Trophoblast cell (in vitro differentiated cells and primary cell): ENCODE results near the gene KLHL2.

Experiments used
- DNase-seq, 2 donors: peaks; one replicate each; pipeline ENCODE4 v3.0.0-alpha.2; 2016
- H2AFZ ChIP-seq: 2 replicates; pipeline ENCODE4 v1.6.1; 2013; ENCODE audit warnings: low read length, moderate library complexity, mild to moderate bottlenecking; ENCODE audit not compliant: insufficient read depth, poor library complexity
- H2AK5ac ChIP-seq: 2 replicates; pipeline ENCODE4 v1.6.1; 2013; ENCODE audit warnings: mild to moderate bottlenecking, low read length
- H2BK120ac ChIP-seq: 2 replicates; pipeline ENCODE4 v1.6.1; 2013; ENCODE audit warnings: low read length, mild to moderate bottlenecking, moderate library complexity; ENCODE audit not compliant: insufficient read depth, poor library complexity
- H2BK12ac ChIP-seq: 2 replicates; pipeline ENCODE4 v1.6.1; 2013; ENCODE audit warnings: mild to moderate bottlenecking, low read length, moderate library complexity
- H2BK5ac ChIP-seq: 2 replicates; pipeline ENCODE4 v1.6.1; 2013; ENCODE audit warnings: low read length, low read depth, moderate library complexity, mild to moderate bottlenecking; ENCODE audit not compliant: poor library complexity
- H3K14ac ChIP-seq: 2 replicates; pipeline ENCODE4 v1.6.1; 2013; ENCODE audit warnings: mild to moderate bottlenecking, low read length
- H3K18ac ChIP-seq: 2 replicates; pipeline ENCODE4 v1.6.1; 2013; ENCODE audit warnings: mild to moderate bottlenecking, low read length
- H3K23ac ChIP-seq: 2 replicates; pipeline ENCODE4 v1.6.1; 2013; ENCODE audit warnings: low read length
- H3K27ac ChIP-seq: 2 replicates; pipeline ENCODE4 v1.5.1; 2013; ENCODE audit warnings: low read depth, mild to moderate bottlenecking, inconsistent platforms, low read length, moderate library complexity
- H3K27me3 ChIP-seq: 2 replicates; pipeline ENCODE4 v1.6.1; 2013; ENCODE audit warnings: inconsistent platforms, mild to moderate bottlenecking, low read length, moderate library complexity; ENCODE audit not compliant: insufficient read depth
- H3K36me3 ChIP-seq, 2 experiments: 1 replicate in 1 of 2; 2 replicates in 1 of 2; pipeline ENCODE4 v1.6.1; 2013; ENCODE audit warnings: low read length in 2 of 2, mild to moderate bottlenecking in 2 of 2, moderate library complexity in 1 of 2; ENCODE audit not compliant: insufficient read depth in 2 of 2, control insufficient read depth in 1 of 2
- H3K4ac ChIP-seq: 2 replicates; pipeline ENCODE4 v1.6.1; 2013; ENCODE audit warnings: low read depth, mild to moderate bottlenecking, low read length, moderate library complexity
- H3K4me1 ChIP-seq, 2 experiments: 1 replicate in 1 of 2; 2 replicates in 1 of 2; pipeline ENCODE4 v1.6.1; 2013; ENCODE audit warnings: low read length in 2 of 2, mild to moderate bottlenecking in 2 of 2, moderate library complexity in 1 of 2; ENCODE audit not compliant: insufficient read depth in 2 of 2, control insufficient read depth in 1 of 2
- H3K4me2 ChIP-seq: 2 replicates; pipeline ENCODE4 v1.6.1; 2013; ENCODE audit warnings: inconsistent platforms, mild to moderate bottlenecking, low read length, moderate library complexity
- H3K4me3 ChIP-seq: 2 replicates; pipeline ENCODE4 v1.5.1; 2013; ENCODE audit warnings: mild to moderate bottlenecking, low read depth, low read length, inconsistent platforms
- H3K79me1 ChIP-seq: one replicate; pipeline ENCODE4 v1.6.1; 2013; ENCODE audit warnings: low read length
- H3K79me2 ChIP-seq: 2 replicates; pipeline ENCODE4 v1.6.1; 2013; ENCODE audit warnings: low read length, mild to moderate bottlenecking; ENCODE audit not compliant: control insufficient read depth, insufficient read depth, poor library complexity
- H3K9ac ChIP-seq: 2 replicates; pipeline ENCODE4 v1.6.1; 2013; ENCODE audit warnings: mild to moderate bottlenecking, low read length
- H3K9me3 ChIP-seq: 2 replicates; pipeline ENCODE4 v1.6.1; 2013; ENCODE audit warnings: low read depth, mild to moderate bottlenecking, control low read depth, inconsistent platforms, low read length; ENCODE audit not compliant: insufficient read depth
- H4K12ac ChIP-seq: 2 replicates; pipeline ENCODE4 v1.6.1; 2013; ENCODE audit warnings: low read depth, mild to moderate bottlenecking, low read length, moderate library complexity
- H4K8ac ChIP-seq: 2 replicates; pipeline ENCODE4 v1.6.1; 2013; ENCODE audit warnings: low read depth, mild to moderate bottlenecking, low read length, moderate library complexity
- H4K91ac ChIP-seq: one replicate; pipeline ENCODE4 v1.6.1; 2013; ENCODE audit warnings: low read depth, mild to moderate bottlenecking, low read length, moderate library complexity
- WGBS: extraction: QIAGEN DNeasy Blood & Tissue Kit; methylation state at CpG from one replicate; pipeline ENCODE4 v1.1.7; 2013; ENCODE audit warnings: missing lambda C conversion rate; ENCODE audit not compliant: insufficient read length, insufficient coverage; ENCODE audit errors: extremely low coverage; 5-methylcytosine and 5-hydroxymethylcytosine counted together

The KLHL2 gene

DNA sequence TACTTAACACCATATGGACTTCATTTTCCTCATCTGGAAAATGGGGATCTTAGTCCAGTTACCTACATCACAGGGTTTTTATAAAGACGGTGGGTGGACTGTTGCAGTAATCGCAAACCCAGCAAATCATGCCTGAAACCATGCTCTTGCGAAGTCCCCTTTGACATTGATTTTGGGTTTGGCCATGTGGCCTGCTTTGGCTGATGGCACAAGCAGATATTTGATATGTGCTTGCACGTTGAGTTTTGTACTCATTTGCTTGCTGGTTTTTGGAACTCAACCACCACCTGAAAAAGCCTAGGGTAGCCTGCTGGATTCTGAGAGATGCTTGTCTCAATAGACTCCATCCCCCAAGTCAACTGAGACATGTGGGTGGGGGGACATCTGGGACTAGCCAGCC lies 14.4 kb upstream of the KLHL2 start:
- Histone ChIP-seq H2BK120ac (no peak overlapping the region), H2BK12ac (no peak overlapping the region), H3K18ac (no peak overlapping the region), H3K4me2 (no peak overlapping the region), H3K9me3 (no peaks in the 10 kb centered on the region), H3K4me1 (no peaks in the 10 kb centered on the region), H3K36me3 (no peaks in the 10 kb centered on the region), H3K4ac (no peak overlapping the region), H3K79me1 (no peaks in the 10 kb centered on the region), H3K79me2 (no peaks in the 10 kb centered on the region), H3K23ac (no peak overlapping the region), H2AK5ac (no peak overlapping the region), H2AFZ (no peak overlapping the region), H3K4me3 (no peak overlapping the region), H2BK5ac (no peak overlapping the region), H4K91ac (no peak overlapping the region), H4K12ac (no peak overlapping the region), H3K14ac (no peak overlapping the region), H3K27ac (no peak overlapping the region), H3K9ac (no peak overlapping the region), H4K8ac (no peak overlapping the region), H3K27me3 (no peaks in the 10 kb centered on the region)
- WGBS: no CpG with 5 or more reads among the region's 4 CpGs
- DNase-seq: no peak

DNA sequence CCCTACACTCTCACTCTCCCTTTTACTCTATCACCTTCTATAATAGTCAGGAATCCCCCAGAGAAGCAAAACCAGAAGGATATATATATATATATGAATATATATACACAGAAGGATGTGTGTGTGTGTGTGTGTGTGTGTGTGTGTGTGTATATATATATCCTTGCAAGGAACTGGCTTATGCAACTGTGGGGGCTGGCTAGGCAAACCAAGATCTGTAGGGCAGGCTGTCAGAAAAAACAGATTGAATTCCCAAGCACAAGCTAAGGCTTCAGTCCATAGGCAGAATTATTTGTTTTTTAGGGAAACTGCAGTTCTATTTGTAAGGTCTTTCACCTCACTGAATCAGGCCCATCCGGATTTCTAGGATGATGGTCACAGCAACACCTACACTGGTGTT lies 13.0 kb upstream of the KLHL2 start:
- H2BK120ac ChIP-seq: no peak overlapping the region
- no peaks in the 10 kb centered on the region for H3K9me3 ChIP-seq
- whole genome bisulfite sequencing: no CpG with 5 or more reads among the region's 1 CpG
- no peak for DNase-seq
- H3K36me3 ChIP-seq: no peaks in the 10 kb centered on the region
- H3K4me3 ChIP-seq: no peak overlapping the region
- H2AFZ ChIP-seq: no peak overlapping the region
- no peak overlapping the region for H3K4ac ChIP-seq
- no peaks in the 10 kb centered on the region for H3K27me3 ChIP-seq
- no peak overlapping the region for H3K9ac ChIP-seq
- no peak overlapping the region for H2BK5ac ChIP-seq
- no peak overlapping the region for H3K4me2 ChIP-seq
- no peak overlapping the region for H4K12ac ChIP-seq
- no peak overlapping the region for H4K8ac ChIP-seq
- no peak overlapping the region for H2BK12ac ChIP-seq
- no peak overlapping the region for H3K14ac ChIP-seq
- no peaks in the 10 kb centered on the region for H3K4me1 ChIP-seq
- H3K79me1 ChIP-seq: no peaks in the 10 kb centered on the region
- H3K27ac ChIP-seq: no peak overlapping the region
- no peaks in the 10 kb centered on the region for H3K79me2 ChIP-seq
- H3K23ac ChIP-seq: no peak overlapping the region
- no peak overlapping the region for H4K91ac ChIP-seq
- no peak overlapping the region for H2AK5ac ChIP-seq
- H3K18ac ChIP-seq: no peak overlapping the region

DNA sequence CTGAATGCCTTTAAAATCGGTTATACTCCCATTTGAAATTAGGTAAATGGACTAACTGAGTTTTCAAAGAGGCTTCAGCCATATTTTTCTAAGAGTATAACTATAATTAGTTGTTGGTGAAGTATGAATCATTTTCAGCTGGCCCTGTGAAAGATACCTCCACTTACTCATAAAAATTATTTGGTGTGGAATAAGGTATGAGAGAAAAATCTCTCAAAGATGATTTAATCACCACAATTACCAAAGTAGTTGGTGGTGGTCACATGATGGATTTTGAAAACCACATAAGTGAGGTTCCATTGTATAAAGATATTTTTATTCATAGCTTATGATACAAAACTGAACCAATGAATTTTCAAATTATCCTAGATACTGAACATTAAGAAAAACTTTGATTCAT lies 9.0 kb upstream of the KLHL2 start:
- H3K79me1 ChIP-seq: no peaks in the 10 kb centered on the region
- no peak overlapping the region for H2BK5ac ChIP-seq
- no peak overlapping the region for H4K8ac ChIP-seq
- H3K14ac ChIP-seq: no peak overlapping the region
- no peak overlapping the region for H2BK12ac ChIP-seq
- H4K91ac ChIP-seq: no peak overlapping the region
- DNase-seq: no peak
- no CpG with 5 or more reads among the region's 1 CpG for WGBS
- H3K36me3 ChIP-seq: no peaks in the 10 kb centered on the region
- H3K4me2 ChIP-seq: no peak overlapping the region
- no peaks in the 10 kb centered on the region for H3K27me3 ChIP-seq
- no peaks in the 10 kb centered on the region for H3K4me1 ChIP-seq
- H3K9me3 ChIP-seq: no peaks in the 10 kb centered on the region
- H3K27ac ChIP-seq: no peak overlapping the region
- no peak overlapping the region for H4K12ac ChIP-seq
- H3K4me3 ChIP-seq: no peak overlapping the region
- H2BK120ac ChIP-seq: no peak overlapping the region
- H3K79me2 ChIP-seq: no peaks in the 10 kb centered on the region
- no peak overlapping the region for H2AFZ ChIP-seq
- H3K23ac ChIP-seq: no peak overlapping the region
- H3K18ac ChIP-seq: no peak overlapping the region
- H2AK5ac ChIP-seq: no peak overlapping the region
- no peak overlapping the region for H3K4ac ChIP-seq
- no peak overlapping the region for H3K9ac ChIP-seq

DNA sequence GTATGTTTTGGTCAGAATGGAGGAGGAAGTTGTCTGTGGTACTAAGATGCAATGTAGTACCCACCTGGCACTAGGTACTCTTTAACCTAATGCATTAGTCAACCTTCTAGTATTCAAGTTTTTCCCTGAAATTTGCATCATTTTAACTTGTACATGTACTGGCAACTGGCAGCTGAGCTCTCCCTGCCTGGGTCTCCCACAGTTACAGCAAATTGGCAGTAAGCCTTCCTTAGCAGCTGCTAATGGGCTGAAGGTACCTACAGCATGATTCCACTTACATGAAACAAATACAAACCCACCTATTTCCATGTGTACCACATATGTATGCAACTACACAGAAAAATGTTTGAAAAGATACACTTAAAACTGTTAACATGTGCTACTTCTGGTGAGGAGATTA lies 8.1 kb upstream of the KLHL2 start:
- H3K4me3 ChIP-seq: no peak overlapping the region
- no peak overlapping the region for H3K14ac ChIP-seq
- no peak overlapping the region for H3K18ac ChIP-seq
- no peak overlapping the region for H2AK5ac ChIP-seq
- no peaks in the 10 kb centered on the region for H3K9me3 ChIP-seq
- no peak overlapping the region for H3K4me2 ChIP-seq
- no peak overlapping the region for H2AFZ ChIP-seq
- no peak overlapping the region for H4K12ac ChIP-seq
- H3K4me1 ChIP-seq: no peaks in the 10 kb centered on the region
- H3K27ac ChIP-seq: no peak overlapping the region
- H2BK5ac ChIP-seq: no peak overlapping the region
- no peak overlapping the region for H3K4ac ChIP-seq
- no peaks in the 10 kb centered on the region for H3K79me2 ChIP-seq
- H4K8ac ChIP-seq: no peak overlapping the region
- H3K9ac ChIP-seq: no peak overlapping the region
- H3K36me3 ChIP-seq: no peaks in the 10 kb centered on the region
- no peaks in the 10 kb centered on the region for H3K27me3 ChIP-seq
- DNase-seq: no peak
- H2BK12ac ChIP-seq: no peak overlapping the region
- H3K23ac ChIP-seq: no peak overlapping the region
- no peak overlapping the region for H4K91ac ChIP-seq
- H3K79me1 ChIP-seq: no peaks in the 10 kb centered on the region
- H2BK120ac ChIP-seq: no peak overlapping the region

DNA sequence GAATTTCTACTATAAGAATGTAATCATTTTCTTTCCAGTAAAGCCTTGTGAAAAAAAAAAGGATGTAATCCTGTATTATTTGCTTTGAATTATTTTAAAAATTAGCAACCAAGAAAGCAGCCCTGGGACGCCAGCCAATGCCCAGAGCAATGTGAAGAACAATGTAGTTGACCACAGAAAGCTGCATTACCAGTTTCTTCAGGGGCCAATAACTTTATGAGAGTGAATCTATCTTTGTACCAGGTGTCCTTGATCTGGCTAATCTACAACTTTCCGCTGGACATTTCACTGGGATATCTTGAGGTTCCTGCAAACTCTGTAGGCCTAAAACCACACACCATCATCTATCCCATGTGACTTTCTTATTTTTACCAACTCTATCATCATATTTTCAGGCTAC lies 7.6 kb upstream of the KLHL2 start:
- no peak overlapping the region for H2AK5ac ChIP-seq
- H3K4me3 ChIP-seq: no peak overlapping the region
- H3K9me3 ChIP-seq: no peaks in the 10 kb centered on the region
- no peak overlapping the region for H4K12ac ChIP-seq
- H3K18ac ChIP-seq: no peak overlapping the region
- no peak overlapping the region for H3K23ac ChIP-seq
- no peak overlapping the region for H2BK5ac ChIP-seq
- H3K27ac ChIP-seq: no peak overlapping the region
- H3K79me1 ChIP-seq: no peaks in the 10 kb centered on the region
- no peak overlapping the region for H2AFZ ChIP-seq
- no peak overlapping the region for H3K9ac ChIP-seq
- H3K27me3 ChIP-seq: no peaks in the 10 kb centered on the region
- H3K4ac ChIP-seq: no peak overlapping the region
- no peaks in the 10 kb centered on the region for H3K36me3 ChIP-seq
- H2BK120ac ChIP-seq: no peak overlapping the region
- no peaks in the 10 kb centered on the region for H3K79me2 ChIP-seq
- no CpG with 5 or more reads among the region's 2 CpGs for WGBS
- H3K14ac ChIP-seq: no peak overlapping the region
- H3K4me2 ChIP-seq: no peak overlapping the region
- DNase-seq: no peak
- H4K8ac ChIP-seq: no peak overlapping the region
- H2BK12ac ChIP-seq: no peak overlapping the region
- no peaks in the 10 kb centered on the region for H3K4me1 ChIP-seq
- H4K91ac ChIP-seq: no peak overlapping the region
